ENCODE results near the gene C22orf39. TPM values are rescaled to one million over a fixed set of nuclear protein-coding genes. Genes with fewer than 3 reads are reported as not detected.

Gene C22orf39
- total and polyA plus RNA-seq, 10 of the 15 experiments (the other 5 are each of a cell fraction or from before 2014, with no cell fraction given), result 6.7 to 47.0 (median 26.5) TPM

- TF ChIP-seq GABPA (IDR thresholded peaks at IDR 0.05; ENCODE audit: low read depth), result 0 out of 2 replicates have a peak, but pooled peaks have one; percentile 70
- TF ChIP-seq, protein P1, sequence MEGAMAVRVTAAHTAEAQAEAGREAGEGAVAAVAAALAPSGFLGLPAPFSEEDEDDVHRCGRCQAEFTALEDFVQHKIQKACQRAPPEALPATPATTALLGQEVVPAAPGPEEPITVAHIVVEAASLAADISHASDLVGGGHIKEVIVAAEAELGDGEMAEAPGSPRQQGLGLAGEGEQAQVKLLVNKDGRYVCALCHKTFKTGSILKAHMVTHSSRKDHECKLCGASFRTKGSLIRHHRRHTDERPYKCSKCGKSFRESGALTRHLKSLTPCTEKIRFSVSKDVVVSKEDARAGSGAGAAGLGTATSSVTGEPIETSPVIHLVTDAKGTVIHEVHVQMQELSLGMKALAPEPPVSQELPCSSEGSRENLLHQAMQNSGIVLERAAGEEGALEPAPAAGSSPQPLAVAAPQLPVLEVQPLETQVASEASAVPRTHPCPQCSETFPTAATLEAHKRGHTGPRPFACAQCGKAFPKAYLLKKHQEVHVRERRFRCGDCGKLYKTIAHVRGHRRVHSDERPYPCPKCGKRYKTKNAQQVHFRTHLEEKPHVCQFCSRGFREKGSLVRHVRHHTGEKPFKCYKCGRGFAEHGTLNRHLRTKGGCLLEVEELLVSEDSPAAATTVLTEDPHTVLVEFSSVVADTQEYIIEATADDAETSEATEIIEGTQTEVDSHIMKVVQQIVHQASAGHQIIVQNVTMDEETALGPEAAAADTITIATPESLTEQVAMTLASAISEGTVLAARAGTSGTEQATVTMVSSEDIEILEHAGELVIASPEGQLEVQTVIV (IDR thresholded peaks at IDR 0.05; ENCODE audit: borderline replicate concordance, partially characterized antibody), result peak; percentile 96
- peak; percentile 59 for TF ChIP-seq SIX5 (IDR thresholded peaks at IDR 0.05; ENCODE audit: low read depth, low read length, severe bottlenecking)
- TF ChIP-seq FOS (IDR thresholded peaks at IDR 0.05; ENCODE audit: borderline replicate concordance, extremely low read depth, insufficient read length), result peak; percentile 66
- TF ChIP-seq, protein P2, sequence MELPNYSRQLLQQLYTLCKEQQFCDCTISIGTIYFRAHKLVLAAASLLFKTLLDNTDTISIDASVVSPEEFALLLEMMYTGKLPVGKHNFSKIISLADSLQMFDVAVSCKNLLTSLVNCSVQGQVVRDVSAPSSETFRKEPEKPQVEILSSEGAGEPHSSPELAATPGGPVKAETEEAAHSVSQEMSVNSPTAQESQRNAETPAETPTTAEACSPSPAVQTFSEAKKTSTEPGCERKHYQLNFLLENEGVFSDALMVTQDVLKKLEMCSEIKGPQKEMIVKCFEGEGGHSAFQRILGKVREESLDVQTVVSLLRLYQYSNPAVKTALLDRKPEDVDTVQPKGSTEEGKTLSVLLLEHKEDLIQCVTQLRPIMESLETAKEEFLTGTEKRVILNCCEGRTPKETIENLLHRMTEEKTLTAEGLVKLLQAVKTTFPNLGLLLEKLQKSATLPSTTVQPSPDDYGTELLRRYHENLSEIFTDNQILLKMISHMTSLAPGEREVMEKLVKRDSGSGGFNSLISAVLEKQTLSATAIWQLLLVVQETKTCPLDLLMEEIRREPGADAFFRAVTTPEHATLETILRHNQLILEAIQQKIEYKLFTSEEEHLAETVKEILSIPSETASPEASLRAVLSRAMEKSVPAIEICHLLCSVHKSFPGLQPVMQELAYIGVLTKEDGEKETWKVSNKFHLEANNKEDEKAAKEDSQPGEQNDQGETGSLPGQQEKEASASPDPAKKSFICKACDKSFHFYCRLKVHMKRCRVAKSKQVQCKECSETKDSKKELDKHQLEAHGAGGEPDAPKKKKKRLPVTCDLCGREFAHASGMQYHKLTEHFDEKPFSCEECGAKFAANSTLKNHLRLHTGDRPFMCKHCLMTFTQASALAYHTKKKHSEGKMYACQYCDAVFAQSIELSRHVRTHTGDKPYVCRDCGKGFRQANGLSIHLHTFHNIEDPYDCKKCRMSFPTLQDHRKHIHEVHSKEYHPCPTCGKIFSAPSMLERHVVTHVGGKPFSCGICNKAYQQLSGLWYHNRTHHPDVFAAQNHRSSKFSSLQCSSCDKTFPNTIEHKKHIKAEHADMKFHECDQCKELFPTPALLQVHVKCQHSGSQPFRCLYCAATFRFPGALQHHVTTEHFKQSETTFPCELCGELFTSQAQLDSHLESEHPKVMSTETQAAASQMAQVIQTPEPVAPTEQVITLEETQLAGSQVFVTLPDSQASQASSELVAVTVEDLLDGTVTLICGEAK (IDR thresholded peaks at IDR 0.05; ENCODE audit: borderline replicate concordance), result peak; percentile 82; the same call in 1 of the 2 replicates
- 0 out of 2 replicates have a peak, but pooled peaks have one; percentile 6 for TF ChIP-seq SREBF1 (IDR thresholded peaks at IDR 0.05; ENCODE audit: low read length)
- TF ChIP-seq PBX3 (IDR thresholded peaks at IDR 0.05; ENCODE audit: insufficient replicate concordance, low read depth, low read length), result peak; percentile 49
- peak; percentile 99 for TF ChIP-seq YY1 (IDR thresholded peaks at IDR 0.05; ENCODE audit: low read depth, low read length)
- TF ChIP-seq SPI1 (IDR thresholded peaks at IDR 0.05; ENCODE audit: borderline replicate concordance, insufficient read depth, low read depth, low read length), result no peak
- TF ChIP-seq GATAD2B (conservative IDR thresholded peaks at IDR 0.05; ENCODE audit: low read depth), result peak; percentile 32; the same call in 1 of the 2 replicates
- no peak for TF ChIP-seq ESRRA (IDR thresholded peaks at IDR 0.05; ENCODE audit: low read length)
- peak; percentile 42; the same call in 1 of the 2 replicates for TF ChIP-seq TAF1 (IDR thresholded peaks at IDR 0.05; ENCODE audit: borderline replicate concordance, low read depth, low read length)
- peak in 1 of 2 experiments; percentile 15; a peak in 1 of 3 replicates for TF ChIP-seq EGR1 (IDR thresholded peaks at IDR 0.05; ENCODE audit: borderline replicate concordance in 1 of 2, low read depth in 2 of 2, low read length in 2 of 2)
- peak; percentile 92 for TF ChIP-seq CREB1 (IDR thresholded peaks at IDR 0.05; ENCODE audit: low read depth)
- TF ChIP-seq MAX (IDR thresholded peaks at IDR 0.05; ENCODE audit: low read depth, low read length), result peak; percentile 59
- TF ChIP-seq NFIC (IDR thresholded peaks at IDR 0.05; ENCODE audit: low read depth, low read length), result peak; percentile 29; the same call in 1 of the 2 replicates
- peak; percentile 86 for TF ChIP-seq CHD2 (IDR thresholded peaks at IDR 0.05; ENCODE audit: borderline replicate concordance, low read depth, low read length)
- peak; percentile 91 for TF ChIP-seq CREM (IDR thresholded peaks at IDR 0.05; ENCODE audit: low read depth)
Measured at GRCh38 chr22:19479355-19480172, 32.1 kb upstream of the C22orf39 start, which contains the start of gene CDC45 (continued).
